ENCODE data around the gene MN1. TPM values are rescaled to one million over a fixed set of nuclear protein-coding genes. Genes with fewer than 3 reads are reported as not detected.

The MN1 gene
- total RNA-seq, 1 donor from 2014 or later = 27.0 TPM

DNA sequence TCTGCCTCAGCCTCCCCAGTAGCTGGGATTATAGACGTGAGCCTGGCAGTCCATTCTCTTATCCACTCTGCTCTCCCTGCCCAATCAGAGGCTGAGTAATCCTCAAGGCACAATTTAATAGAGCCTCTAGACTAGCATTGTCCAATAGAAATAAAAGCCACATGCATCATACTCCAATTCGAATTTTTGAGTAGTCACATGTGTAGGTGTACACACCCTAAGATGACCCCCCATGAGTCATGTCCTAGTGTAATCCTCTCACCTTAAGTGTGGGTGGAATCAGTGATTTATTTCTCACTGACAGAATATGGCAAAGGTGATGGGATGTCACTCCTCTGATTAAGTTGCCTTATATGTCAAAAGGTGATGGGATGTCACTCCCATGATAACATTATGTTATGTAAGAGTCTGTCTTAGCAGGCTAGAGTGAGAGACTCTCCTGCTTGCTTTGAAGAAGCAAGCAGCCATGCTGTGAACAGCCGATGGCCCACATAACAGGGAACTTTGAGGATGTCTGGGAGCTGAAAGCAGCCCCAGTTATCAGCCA is 61.3 kb downstream of the MN1 start:
- DNase-seq = no peak

DNA sequence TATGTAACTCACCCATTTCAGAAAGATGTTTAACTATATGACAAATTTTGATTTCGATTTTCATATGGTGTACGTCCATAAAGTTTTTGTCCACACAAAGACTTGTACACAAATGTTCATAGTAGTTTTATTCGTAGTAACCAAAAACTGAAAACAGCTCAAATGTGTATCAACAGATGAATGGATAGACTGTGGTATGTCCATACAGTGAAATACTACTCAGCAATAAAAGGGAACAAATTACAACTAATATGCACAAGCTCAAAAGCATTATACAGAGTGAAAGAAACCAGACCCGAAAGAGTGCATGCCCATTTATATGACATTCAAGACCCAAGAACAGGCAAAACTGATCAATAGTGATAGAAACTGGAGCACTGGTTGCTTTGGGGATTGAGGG is 64.0 kb downstream of the MN1 start:
- DNase-seq = no peak

DNA sequence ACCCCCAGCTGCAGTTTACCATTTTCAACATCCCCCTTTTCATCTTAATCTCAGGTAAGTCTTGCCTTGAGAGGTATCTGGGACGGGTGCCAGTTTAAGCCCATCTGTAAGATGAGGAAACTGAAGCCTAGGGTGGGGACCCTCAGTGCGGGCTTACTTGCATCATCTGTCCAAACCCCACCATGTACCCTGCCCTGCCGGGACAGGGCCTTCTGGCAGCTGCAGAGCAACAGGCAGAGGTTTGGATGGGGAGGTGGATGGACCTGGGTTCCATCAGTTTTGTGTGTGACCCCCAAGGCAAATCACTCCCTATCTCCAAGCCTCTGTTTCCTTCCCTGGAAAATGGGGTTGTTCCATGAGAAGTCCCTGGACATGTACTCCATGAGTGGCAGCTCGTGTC is 67.5 kb downstream of the MN1 start:
- DNase-seq = no peak

DNA sequence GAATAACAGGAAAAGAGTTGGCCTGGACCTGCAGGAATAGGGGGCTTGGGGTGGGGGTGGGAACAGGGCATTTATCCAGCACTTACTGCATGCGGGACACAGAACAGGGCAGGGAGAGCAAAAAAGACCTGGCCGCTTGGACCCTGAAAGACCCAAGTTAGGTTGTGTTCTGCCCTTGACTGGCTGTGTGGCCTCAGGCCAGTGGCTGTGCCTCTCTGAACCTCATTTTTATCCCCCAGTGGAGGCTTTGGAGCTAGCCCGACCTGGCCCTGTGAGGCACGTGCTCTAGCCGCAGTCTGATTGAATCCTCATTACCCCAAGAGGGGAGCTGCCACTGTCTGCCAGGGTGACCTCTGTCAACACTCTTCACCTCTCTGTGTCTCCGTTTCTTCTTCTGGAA is 68.7 kb downstream of the MN1 start:
- no peak for DNase-seq

DNA sequence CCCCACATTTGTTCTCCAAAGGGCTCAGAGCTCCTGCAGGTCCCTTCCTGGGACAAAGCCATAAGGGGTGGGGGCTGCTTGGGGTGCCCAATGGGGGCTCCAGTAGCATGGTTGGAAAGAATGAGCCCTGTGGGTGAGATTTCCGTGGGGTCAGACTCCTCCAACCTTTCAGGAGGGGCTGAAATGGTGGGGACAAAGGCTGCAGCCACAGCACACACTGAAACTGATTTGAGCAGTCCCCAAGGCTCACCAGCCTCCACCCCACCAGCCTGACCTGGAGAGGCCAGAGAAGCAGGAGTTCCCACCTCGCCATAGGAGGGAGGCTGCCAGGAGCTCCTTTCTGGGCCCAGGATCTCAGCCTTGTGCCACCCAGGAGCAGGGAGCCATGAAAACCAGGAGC is 69.2 kb downstream of the MN1 start:
- DNase-seq = no peak

DNA sequence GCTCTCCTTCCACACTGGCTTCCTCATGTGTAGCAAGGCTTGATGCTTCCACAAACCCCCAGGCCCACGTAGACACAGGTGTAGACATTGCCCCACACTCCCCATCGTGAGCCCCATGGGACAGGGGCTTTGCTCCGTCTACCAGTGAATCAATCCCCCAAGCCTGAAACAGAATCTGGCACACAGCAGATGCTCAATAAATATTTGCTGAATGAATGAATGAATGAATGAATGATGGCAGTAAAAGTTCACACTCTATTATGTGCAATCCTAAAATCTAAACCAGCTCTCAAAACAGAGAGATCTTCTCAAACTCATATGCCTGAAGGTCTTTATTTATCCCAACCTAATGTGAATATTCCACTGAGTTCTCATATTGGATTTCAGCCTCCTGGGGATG is 69.9 kb downstream of the MN1 start:
- no peak for DNase-seq

DNA sequence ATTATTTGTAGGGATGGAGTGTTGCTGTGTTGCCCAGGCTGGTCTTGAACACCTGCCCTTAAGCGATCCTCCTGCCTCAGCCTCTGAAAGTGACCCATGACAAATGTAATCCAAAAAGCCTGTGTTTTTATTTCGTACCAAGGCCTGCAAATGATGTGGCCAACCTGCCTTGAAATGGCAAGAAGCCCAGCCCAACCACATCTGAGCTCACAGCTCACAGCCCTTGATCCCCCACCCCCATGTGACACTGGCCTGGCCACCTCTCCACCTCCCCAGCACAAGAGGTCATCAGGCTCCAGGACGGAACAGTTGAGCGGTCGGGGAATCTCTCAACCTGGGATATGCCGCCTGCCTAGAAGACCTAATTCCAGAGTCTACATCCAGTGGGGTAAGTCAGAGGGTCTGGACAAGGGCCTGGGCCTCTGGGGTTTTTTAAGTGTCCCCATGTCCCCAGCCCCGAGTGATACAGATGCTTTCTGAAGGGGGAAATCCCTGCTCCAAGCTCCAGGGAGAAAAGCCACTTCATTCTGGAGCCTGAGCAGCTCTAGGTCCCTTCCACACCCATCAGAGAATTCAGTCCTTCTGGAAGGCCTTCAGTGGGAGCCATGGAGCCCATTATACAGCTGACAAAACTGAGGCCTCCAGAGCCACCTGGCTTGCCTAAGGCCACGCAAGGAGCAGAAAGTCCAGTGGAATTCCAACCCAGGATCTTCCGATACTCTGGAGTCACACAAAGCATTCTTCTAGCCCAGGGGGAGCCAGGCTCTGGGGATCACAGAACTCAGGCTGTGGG is 70.7 kb downstream of the MN1 start:
- DNase-seq = no peak

DNA sequence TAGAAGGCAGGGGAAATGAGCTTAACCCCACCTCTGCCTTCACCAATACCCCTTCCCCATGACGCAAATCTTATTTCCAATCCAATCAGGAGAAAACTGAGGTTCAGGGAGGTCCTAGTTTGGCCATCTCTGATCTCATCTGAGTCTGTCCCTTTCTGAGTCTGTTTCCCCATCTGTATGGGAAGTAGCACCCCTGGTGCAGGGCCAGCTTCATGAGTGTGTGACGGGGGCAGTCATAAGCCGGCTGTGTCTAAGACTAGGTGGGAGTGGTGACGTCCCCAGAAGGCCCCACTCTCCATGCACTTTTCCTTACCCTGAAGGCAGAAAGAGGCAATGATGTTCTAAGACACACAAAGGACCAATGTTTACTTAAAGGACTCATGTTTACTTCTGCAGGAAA is 72.3 kb downstream of the MN1 start:
- DNase-seq = no peak

DNA sequence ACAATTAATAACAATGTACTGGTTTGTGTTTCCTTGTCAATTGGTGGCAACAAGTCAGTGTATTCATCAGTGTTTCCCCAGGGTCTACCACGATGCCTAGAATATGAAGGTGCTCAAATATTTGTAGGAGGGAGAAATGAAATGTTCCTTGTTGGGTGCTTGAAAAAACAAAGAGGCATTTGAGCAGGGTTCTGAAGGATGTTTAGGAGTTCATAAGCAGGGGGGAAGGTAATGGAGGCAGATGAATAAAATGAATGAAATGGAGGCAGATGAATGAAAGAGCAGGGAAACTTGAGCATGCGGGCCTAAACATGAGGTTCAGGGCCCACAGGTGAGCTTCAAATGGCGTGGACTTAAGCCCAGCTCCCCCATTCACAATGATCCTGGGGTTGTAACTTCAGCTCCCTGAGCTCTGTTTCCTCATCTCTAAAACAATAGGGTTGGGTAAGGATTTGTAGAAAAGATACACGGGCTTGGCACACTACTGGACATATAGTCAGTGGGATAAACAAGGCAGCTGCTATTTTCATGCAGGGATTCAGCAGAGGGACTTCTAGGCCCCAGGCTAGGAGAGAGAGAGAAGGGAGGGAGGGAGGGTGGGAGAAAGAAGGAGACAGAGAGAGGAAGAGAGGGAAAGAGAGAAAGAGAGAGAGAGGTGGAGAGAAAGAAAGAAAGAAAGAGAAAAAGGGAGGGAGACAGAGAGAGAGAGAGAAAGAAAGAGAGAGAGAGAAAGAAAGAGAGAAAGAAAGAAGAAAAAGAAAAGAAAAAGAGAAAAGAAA is 73.7 kb downstream of the MN1 start:
- no peak for DNase-seq

DNA sequence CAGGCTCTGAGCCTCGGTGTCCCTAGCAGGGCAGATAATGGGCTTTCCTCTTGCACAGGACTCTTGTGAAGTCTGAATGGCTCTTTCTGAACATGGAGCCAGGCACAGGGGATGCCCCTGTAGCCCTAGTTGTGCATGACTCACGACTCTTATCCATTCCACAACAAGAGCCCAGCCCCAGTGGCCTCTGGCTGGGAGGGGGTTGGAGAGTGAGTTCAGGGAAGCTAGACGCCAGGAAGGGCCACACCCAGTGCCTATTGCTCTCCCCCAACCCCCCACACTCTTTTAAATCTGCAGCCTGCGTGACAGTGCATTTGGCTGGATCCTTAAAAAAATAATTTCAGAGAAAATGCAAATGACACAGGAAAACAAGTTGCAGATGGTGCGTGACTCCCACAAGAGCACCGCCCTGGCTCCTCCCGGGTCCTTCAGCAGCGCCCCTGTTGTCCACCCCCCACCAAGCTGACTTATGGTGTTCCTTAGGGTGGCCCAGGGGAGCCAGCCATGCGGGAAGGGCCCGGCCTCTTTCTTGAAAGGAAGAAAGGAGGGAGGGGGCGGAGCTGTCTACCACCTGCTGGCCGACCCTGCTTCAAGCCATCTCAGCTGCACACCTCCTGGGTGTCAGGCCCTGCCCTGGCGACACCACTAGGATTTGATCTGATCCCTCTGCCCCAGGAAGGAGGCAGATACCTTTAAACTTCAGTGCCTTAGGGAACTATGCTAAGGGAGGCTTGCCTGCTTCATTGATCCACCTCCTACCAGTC is 74.7 kb downstream of the MN1 start:
- peak; percentile 78 for DNase-seq

DNA sequence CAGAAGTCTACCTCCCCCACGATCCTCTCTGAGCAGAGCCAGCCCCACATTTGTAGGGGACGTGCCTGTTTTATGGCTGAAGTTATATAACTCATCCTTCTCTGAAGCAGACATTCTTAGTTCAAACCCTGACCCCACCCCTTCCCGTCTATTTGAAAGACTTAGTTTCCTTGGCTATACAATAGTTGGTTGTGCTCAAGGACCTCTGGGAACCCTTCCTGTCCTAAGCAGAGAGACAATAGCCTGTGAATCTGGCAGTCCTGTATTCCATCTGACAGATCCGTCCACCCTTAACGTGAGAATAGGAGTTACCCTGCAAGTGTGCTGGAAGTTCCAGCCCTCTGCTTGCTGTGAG is 75.2 kb downstream of the MN1 start:
- DNase-seq = peak; percentile 47

DNA sequence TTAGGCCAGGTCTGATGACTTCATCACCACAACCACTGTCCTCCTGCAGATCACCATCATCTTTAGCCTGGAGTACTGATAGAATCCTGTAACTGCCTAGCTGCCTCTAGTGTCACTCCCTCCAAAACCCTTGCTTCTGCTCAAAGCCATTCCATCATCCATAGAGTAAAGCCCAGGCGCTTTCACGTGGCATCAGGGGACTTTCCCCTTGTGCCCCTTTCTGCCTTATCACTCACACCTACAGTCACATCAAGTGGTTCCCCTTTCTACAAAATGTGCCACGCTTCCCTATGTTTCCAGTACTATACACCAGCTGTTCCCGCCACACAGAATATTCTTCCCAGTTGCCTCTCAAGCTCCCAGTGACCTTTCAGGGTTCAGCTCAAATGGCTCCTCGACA is 75.9 kb downstream of the MN1 start:
- no peak for DNase-seq

DNA sequence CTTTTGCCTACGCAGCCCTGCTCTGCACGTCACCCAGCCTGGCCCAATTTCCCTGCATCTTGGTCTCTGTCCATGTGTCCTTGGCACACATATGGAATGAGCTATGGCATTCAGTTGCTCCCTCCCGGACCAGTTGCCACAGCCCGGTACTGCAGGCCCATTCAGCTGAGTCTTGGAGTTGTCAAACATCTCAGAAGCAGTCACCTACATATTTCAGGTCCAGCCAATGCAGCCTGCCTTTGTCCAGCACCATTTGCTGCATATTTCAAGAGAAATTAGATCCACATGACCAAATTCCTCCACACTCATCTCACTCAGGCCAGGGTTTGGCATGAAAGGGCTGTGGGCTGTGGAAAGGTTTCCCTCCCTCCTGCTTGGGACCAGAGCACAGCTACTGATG is 76.8 kb downstream of the MN1 start:
- DNase-seq = no peak

DNA sequence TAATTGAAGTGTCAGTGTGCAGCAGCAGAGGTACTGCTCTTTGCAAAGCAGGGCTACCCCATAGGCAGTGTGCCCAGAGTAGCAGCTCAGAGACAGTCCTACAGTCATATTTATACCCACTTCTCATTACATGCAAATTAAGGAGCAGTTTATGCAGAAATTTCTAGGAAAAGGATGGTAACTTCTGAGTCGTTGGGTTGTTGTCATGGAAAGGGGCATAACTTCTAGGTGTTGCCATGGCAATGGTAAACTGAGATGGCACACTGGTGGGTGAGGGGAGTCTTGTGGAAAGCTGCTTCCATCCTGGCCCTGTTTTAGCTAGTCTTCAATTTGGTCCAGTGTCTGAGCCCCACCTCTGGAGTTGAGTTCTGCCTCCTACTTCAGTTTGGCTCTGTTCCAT is 77.4 kb downstream of the MN1 start:
- no peak for DNase-seq

DNA sequence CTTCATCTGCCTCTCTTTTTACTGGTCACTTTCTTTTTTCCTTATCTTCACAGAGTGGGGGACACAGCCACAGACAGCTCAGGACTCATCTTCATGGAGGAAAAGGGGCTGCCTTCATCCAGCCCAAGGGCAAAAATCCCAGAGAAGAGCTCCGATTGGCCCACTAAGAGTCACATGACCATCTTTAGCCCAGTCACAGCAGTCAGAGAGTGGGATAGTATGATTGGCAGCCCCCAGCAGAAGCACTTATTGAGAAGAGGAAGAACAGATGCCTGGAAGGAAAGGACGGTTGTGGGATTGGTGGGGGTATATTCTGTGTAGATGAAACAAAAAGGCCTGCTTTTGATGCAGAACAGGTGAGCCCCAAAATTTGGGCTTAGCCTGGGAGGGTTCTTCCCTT is 77.8 kb downstream of the MN1 start:
- DNase-seq = no peak

DNA sequence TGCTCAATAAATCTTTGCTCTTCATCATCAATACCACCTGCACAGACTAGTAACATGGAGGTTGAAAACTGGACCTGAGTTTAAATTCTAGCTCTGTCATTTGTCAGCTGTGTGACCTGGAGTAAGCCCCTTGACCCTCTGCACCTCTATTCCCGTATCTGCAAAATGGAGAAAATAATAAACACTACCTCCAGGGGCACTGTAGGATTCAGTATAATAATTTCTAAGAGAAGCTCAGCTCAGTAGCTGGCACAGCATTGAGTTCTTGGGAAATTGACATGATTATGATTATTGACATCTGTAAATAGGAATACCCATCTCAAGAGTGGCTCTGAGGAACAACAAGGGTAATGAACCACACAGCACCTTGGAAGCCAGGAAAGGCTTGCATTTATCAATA is 78.4 kb downstream of the MN1 start:
- DNase-seq = no peak

DNA sequence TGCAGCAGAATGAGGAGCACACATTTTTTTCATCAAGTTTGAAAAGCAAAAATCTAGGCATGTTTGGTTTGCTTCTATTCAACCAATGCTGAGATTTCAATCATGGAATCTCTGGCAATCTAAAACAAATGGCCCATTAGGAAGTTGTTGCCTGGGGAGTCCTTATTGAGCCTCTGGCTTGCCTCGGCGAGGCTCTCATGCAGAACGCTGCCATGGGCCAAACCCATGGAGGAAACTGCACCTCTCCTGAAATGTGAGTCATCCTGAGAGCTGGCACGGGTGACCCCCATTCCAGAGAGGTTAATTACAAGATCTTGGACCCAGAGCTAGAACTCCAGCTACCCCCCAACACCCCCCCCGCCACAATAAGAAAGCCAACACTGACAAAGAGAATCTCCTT is 80.7 kb downstream of the MN1 start:
- DNase-seq = no peak

DNA sequence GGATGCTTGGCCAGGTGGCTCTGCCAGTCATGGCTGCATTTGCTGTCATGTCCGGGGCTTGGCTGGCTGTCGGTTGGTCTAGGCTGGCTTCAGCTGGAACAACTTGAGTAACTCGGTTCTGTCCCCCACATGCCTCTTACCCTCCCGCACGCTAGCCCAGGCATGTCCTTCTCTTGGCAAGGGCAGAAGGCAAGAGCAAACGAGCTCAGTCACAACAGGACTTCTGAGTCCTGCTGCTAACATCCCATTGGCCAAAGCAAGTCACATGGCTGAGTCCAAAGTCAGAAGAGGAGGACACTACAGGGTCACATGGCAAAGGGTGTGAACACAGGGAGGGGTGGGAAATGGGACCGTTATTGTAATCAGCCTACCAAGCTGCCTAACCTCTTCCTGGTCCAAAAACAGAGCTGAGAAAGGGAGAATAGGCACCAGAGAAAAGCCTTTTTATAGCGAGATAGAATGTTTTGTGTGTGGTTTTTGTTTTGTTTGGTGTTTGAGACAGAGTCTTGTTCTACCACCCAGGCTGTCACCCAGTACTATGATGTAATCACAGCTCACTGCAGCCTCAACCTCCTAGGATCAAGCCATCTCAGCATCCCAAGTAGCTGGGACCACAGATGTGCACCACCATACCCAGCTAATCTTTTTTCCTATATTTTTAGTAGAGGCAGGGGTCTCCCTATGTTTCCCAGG is 81.9 kb downstream of the MN1 start:
- peak; percentile 24 for DNase-seq

DNA sequence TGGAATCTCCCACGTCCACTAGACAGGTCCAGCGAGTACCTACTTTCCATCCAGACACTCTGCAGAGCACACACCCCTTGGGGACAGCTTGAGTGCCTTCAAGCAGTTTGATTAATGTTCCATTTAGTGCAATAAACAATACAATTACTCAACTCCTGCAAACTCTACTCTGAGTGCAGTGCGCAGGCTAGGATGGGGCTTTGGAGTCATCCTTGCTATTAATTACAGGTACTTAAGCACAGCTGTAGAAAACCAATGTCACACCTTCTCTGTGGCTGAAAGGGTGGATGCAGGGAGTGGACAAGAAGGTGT is 82.6 kb downstream of the MN1 start:
- DNase-seq = no peak

DNA sequence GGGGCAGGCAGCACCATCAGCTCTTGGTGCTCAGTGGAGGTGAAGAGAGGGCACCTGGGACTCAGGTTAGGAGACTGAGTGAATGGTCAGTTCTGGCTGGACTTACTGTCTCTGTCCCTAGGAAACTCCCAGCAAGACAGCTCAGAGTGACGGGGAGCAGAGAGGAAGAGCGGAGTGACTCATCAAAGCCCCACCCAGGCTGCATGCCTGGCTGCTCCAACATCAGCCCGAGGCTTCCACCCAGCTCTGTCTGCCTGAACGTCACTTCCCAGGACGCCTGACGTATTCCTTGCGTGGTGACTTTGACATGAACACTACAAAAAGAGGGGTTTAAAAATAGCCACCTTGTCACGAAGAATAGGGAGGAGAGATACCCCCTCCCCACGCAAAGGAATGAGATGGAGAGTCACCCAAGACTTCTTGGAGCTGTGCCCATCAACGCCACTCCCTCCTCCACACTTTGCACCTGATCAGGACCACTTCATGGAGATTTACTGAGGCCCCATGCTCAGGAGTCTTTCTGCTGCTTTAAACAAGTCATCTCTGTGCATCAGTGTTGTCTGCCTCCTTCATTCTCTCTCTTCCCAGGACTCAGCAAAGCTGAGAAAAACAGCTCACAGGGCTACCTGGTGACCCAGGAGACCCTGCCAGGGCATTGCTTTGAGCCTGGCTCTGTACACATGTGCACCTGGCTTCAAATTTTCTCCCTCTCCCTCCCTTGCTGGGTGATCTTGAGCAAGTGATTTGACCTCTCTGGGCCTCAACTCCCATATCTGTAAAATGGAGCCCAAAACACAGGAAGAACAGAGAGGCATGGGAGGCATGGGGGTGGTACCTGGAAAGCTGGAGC is 83.1 kb downstream of the MN1 start:
- peak; percentile 80 for DNase-seq

DNA sequence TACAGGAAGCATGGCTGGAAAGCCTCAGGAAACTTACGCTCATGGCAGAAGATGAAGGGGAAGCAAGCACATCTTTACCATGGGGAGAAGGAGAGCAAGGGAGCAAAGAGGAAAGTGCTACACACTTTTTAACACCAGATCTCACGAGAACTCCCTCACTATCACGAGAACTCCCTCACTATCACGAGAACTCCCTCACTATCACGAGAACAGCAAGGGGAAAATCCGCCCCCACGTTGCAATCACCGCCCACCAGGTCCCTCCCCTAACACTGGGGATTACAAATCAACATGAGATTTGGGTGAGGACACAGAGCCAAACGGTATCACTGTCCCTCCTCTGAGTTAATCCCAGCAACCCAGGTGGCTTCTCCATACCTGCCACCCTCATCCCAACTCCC is 84.5 kb downstream of the MN1 start:
- DNase-seq = no peak

DNA sequence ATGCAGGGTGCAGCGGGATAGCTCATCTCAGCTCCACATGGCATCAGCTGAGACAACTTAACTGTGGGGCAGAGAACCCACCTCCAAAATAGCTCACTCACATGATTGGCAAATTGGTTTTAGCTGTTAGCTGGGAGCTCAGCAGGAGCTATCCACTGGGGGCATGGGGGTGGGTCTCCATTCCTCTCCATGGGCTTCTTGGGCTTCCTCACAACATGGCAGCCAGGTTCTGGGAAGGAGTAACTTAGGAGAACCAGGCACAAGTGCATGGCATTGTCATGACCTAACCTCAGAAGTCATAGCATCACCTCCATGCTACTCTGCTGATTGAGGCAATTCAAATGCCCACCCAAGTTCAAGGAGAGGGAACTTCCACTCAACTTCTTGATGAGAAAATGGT is 85.5 kb downstream of the MN1 start:
- DNase-seq = no peak

All from tongue (tissue), 2 donors.